Parathyroid adenoma (tissue), 2 donors: ENCODE results near the gene PCF11.
A peak's percentile ranks its signal among the peaks of the same experiment; 100 is the strongest.

Source experiments
- H2AFZ ChIP-seq: fragments of 300-600 bp; sonication (generic); one replicate; pipeline ENCODE4 v1.7.0; 2017; ENCODE audit warnings: antibody characterized with exemption, mild to moderate bottlenecking
- H3K27ac ChIP-seq: fragments of 300-600 bp; sonication (generic); one replicate; pipeline ENCODE4 v1.7.0; 2017
- H3K27me3 ChIP-seq: fragments of 300-600 bp; sonication (generic); one replicate; pipeline ENCODE4 v1.7.0; 2017; ENCODE audit warnings: low read length; ENCODE audit not compliant: control insufficient read depth, insufficient read depth
- H3K36me3 ChIP-seq: fragments of 300-600 bp; sonication (generic); one replicate; pipeline ENCODE4 v1.7.0; 2017; ENCODE audit warnings: low read length; ENCODE audit not compliant: control insufficient read depth, insufficient read depth
- H3K4me1 ChIP-seq: fragments of 300-600 bp; sonication (generic); one replicate; pipeline ENCODE4 v1.7.0; 2017; ENCODE audit warnings: control low read depth
- H3K4me2 ChIP-seq: fragments of 300-600 bp; sonication (generic); one replicate; pipeline ENCODE4 v1.7.0; 2017; ENCODE audit warnings: low read length
- H3K4me3 ChIP-seq: fragments of 300-600 bp; sonication (generic); one replicate; pipeline ENCODE4 v1.7.0; 2017; ENCODE audit warnings: low read depth, low read length
- H3K79me2 ChIP-seq: fragments of 300-600 bp; sonication (generic); one replicate; pipeline ENCODE4 v1.7.0; 2017; ENCODE audit warnings: control low read depth
- H3K9ac ChIP-seq: fragments of 300-600 bp; sonication (generic); one replicate; pipeline ENCODE4 v1.7.0; 2017; ENCODE audit warnings: mild to moderate bottlenecking
- H3K9me3 ChIP-seq: fragments of 300-600 bp; sonication (generic); one replicate; pipeline ENCODE4 v1.7.0; 2017; ENCODE audit warnings: low read length; ENCODE audit not compliant: control insufficient read depth
- TF ChIP-seq, protein P1 (sequence below): fragments of 300-600 bp; sonication (generic); IDR thresholded peaks from one replicate; pipeline ENCODE4 v1.7.0; 2017; ENCODE audit warnings: antibody characterized with exemption, mild to moderate bottlenecking
- donor health status: primary hyperparathyroidism.

Gene PCF11

DNA sequence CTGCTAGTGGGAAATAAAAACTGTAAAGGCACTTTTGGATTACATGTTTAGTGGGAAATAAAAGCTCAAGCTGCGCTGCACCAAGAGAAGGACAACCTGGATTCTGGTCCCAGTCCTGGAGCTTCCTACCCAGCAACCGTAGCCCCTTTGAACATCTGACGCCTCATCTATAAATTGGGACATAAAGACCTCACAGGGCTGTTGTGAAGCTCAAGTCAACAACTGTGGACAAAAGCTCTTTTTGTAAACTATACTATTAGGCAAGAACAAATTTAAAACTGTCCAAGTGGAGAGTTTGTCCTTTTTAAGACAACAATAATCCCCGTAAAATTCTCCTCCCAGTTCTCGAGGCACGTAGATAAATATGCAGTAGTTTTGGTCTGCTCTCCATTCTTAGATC, 17.6 kb upstream of the PCF11 start:
- Histone ChIP-seq H3K4me1 (no peaks in the 10 kb centered on the region), H3K4me3 (no peak overlapping the region), H3K27ac (no peak overlapping the region), H3K9ac (no peak overlapping the region), H3K4me2 (no peak overlapping the region), H2AFZ (no peak overlapping the region), H3K79me2 (no peaks in the 10 kb centered on the region), H3K27me3 (no peaks in the 10 kb centered on the region), H3K36me3 (no peaks in the 10 kb centered on the region), H3K9me3 (no peaks in the 10 kb centered on the region)
- TF ChIP-seq, protein P1, sequence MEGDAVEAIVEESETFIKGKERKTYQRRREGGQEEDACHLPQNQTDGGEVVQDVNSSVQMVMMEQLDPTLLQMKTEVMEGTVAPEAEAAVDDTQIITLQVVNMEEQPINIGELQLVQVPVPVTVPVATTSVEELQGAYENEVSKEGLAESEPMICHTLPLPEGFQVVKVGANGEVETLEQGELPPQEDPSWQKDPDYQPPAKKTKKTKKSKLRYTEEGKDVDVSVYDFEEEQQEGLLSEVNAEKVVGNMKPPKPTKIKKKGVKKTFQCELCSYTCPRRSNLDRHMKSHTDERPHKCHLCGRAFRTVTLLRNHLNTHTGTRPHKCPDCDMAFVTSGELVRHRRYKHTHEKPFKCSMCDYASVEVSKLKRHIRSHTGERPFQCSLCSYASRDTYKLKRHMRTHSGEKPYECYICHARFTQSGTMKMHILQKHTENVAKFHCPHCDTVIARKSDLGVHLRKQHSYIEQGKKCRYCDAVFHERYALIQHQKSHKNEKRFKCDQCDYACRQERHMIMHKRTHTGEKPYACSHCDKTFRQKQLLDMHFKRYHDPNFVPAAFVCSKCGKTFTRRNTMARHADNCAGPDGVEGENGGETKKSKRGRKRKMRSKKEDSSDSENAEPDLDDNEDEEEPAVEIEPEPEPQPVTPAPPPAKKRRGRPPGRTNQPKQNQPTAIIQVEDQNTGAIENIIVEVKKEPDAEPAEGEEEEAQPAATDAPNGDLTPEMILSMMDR = no peak

DNA sequence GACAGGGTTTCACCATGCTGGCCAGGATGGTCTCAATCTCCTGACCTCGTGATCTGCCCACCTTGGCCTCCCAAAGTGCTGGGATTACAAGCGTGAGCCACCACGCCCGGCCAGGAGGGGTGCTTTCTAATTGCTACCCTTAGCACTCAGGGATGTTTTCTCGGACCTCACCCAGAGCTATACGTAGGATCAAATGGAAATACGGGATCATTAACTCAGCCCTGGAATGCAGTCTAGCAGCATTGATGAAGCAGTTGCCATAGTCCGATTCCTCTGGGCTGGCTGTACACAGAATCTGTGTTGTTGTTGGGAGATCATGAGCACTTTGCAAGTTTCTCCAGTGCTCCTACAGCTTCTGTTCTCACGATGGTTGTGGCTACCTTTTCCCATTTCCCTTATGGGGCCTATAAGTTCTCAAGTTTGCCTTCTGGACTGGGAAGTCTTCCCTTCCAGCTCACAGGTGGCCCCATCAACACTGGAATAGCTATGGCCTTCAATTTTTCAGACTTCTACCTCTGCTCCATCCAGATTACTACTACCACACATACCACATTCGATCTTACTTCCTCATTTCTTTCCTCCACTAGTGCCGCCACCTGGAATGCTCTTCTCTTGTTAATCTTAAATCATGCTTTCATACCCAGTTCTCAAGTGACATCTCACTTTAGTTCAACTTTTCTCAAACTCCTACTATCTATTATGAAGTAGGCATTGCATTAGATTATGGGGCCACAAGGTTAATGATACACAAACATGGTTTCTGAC, 16.1 kb upstream of the PCF11 start:
- Histone ChIP-seq H3K4me2 (no peak overlapping the region), H3K79me2 (no peaks in the 10 kb centered on the region), H2AFZ (no peak overlapping the region), H3K4me1 (no peaks in the 10 kb centered on the region), H3K27me3 (no peaks in the 10 kb centered on the region), H3K27ac (no peak overlapping the region), H3K9ac (no peak overlapping the region), H3K36me3 (no peaks in the 10 kb centered on the region), H3K4me3 (no peak overlapping the region), H3K9me3 (no peaks in the 10 kb centered on the region)
- TF ChIP-seq, protein P1 = no peak

DNA sequence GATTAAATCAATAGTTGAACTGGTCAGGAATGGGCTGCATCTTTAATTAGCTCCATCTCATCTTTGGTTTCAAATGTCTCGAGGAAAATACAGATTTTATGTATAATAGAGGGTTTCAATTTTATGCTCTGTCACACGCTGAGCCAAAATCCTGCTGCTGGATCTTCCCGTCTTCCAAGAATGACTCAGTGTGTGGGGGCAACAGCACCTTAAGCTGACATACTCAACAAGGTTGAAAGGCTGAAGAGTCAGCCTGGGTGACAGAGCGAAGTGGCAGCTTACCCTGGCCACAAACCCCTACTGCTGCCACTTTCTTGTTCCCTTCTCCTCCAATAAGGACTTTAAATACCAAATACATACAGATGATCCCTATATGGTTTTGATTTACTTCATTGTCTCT, 9.0 kb upstream of the PCF11 start:
- Histone ChIP-seq H3K4me1 (no peaks in the 10 kb centered on the region), H3K9ac (no peak overlapping the region), H3K4me2 (no peak overlapping the region), H3K79me2 (no peaks in the 10 kb centered on the region), H3K9me3 (no peaks in the 10 kb centered on the region), H2AFZ (peak overlapping the region; percentile 13), H3K27ac (no peak overlapping the region), H3K27me3 (no peaks in the 10 kb centered on the region), H3K36me3 (no peaks in the 10 kb centered on the region), H3K4me3 (no peak overlapping the region)
- TF ChIP-seq, protein P1 = no peak

DNA sequence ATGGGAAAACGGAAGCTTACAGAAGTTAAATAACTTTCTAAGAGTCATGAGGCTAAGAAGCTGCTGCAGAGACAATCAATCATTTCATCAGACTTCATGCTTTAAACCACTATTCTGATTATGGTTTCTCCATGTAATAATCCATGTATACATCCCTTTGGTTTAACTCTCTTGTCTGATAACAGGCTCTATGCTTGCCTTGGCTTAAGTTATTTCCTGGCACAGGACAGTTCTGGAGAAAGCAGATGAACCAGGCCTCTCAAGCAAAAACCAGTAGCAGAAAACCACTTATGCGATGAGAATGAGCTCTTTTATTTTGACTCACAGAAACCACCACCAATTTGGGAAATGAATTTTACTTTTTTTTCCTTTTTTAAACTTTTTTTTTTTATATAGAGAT, 6.5 kb upstream of the PCF11 start:
- no peak overlapping the region for H2AFZ ChIP-seq
- no peaks in the 10 kb centered on the region for H3K27me3 ChIP-seq
- H3K27ac ChIP-seq = no peak overlapping the region
- H3K79me2 ChIP-seq = no peaks in the 10 kb centered on the region
- no peak overlapping the region for H3K4me2 ChIP-seq
- TF ChIP-seq, protein P1 = no peak
- H3K9ac ChIP-seq = no peak overlapping the region
- H3K36me3 ChIP-seq = no peaks in the 10 kb centered on the region
- no peak overlapping the region for H3K4me3 ChIP-seq
- H3K9me3 ChIP-seq = no peaks in the 10 kb centered on the region
- H3K4me1 ChIP-seq = no peaks in the 10 kb centered on the region
